ENCODE measurements around the gene CALHM5. TPM values are rescaled to one million over a fixed set of nuclear protein-coding genes. Genes with fewer than 3 reads are reported as not detected.

The CALHM5 gene
- total and polyA plus RNA-seq, 2 of the 4 experiments (the other 2 are of a cell fraction) = 3.3 to 10.8 TPM

DNA sequence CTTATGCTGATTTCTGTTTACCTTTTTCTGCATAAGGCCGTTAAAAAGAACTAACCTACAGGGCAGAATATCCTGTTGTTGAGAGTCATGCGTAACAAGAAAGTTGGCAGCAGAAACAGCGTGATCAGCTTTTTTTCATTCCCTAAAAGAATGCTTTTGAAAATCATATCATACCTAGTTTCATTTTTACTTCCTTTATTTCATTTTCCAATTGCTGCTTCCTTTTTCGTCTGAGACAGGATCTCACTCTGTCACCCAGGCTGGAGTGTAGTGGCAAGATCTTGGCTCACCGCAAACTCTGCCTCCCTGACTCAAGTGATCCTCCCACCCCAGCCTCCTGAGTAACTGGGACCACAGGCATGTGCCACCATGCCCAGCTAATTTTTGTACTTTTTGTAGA is 46.2 kb upstream of the CALHM5 start:
- H3K36me3 ChIP-seq (ENCODE audit: control insufficient read depth, insufficient read depth, low read length) = no peaks in the 10 kb centered on the region
- POLR2A ChIA-PET (ENCODE audit: unreplicated experiment) = no interaction called here

More for the DNA sequence above, 46.2 kb upstream of the CALHM5 start:
- ATAC-seq (ENCODE audit: low read depth) = no peak
- no peaks in the 10 kb centered on the region for H3K79me1 ChIP-seq (ENCODE audit: low read depth in 1 of 2, low read length in 2 of 2)
- no peaks in the 10 kb centered on the region for H4K20me1 ChIP-seq (ENCODE audit: insufficient read depth, low read length)
- no peak overlapping the region for H3K9ac ChIP-seq (ENCODE audit: low read depth, low read length)
- TF ChIP-seq FOS (IDR thresholded peaks at IDR 0.05; ENCODE audit: low read depth, low read length) (no peak), POLR2A (IDR thresholded peaks at IDR 0.05; ENCODE audit: low read depth, low read length) (no peak), NFE2L2 (IDR thresholded peaks at IDR 0.05; ENCODE audit: low read depth, low read length) (no peak), MAZ (IDR thresholded peaks at IDR 0.05; ENCODE audit: borderline replicate concordance, low read depth, low read length) (no peak), RFX5 (IDR thresholded peaks at IDR 0.05; ENCODE audit: low read depth, low read length) (no peak), RAD21 (IDR thresholded peaks at IDR 0.05; ENCODE audit: low read length) (no peak), MAFK (IDR thresholded peaks at IDR 0.05; ENCODE audit: low read depth, low read length) (no peak), BHLHE40 (IDR thresholded peaks at IDR 0.05; ENCODE audit: low read depth, low read length) (no peak), CEBPB (IDR thresholded peaks at IDR 0.05; ENCODE audit: low read depth, low read length) (no peak), RCOR1 (IDR thresholded peaks at IDR 0.05; ENCODE audit: insufficient replicate concordance, low read length) (no peak), SMC3 (IDR thresholded peaks at IDR 0.05; ENCODE audit: low read depth, low read length) (no peak), CHD1 (IDR thresholded peaks at IDR 0.05; ENCODE audit: low read depth, low read length) (no peak), MXI1 (IDR thresholded peaks at IDR 0.05; ENCODE audit: borderline replicate concordance, low read depth, low read length) (no peak)
- TF ChIP-seq, protein P1, sequence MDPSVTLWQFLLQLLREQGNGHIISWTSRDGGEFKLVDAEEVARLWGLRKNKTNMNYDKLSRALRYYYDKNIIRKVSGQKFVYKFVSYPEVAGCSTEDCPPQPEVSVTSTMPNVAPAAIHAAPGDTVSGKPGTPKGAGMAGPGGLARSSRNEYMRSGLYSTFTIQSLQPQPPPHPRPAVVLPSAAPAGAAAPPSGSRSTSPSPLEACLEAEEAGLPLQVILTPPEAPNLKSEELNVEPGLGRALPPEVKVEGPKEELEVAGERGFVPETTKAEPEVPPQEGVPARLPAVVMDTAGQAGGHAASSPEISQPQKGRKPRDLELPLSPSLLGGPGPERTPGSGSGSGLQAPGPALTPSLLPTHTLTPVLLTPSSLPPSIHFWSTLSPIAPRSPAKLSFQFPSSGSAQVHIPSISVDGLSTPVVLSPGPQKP (IDR thresholded peaks at IDR 0.05; ENCODE audit: borderline replicate concordance, low read depth, low read length) = no peak
- TF ChIP-seq, protein P2, sequence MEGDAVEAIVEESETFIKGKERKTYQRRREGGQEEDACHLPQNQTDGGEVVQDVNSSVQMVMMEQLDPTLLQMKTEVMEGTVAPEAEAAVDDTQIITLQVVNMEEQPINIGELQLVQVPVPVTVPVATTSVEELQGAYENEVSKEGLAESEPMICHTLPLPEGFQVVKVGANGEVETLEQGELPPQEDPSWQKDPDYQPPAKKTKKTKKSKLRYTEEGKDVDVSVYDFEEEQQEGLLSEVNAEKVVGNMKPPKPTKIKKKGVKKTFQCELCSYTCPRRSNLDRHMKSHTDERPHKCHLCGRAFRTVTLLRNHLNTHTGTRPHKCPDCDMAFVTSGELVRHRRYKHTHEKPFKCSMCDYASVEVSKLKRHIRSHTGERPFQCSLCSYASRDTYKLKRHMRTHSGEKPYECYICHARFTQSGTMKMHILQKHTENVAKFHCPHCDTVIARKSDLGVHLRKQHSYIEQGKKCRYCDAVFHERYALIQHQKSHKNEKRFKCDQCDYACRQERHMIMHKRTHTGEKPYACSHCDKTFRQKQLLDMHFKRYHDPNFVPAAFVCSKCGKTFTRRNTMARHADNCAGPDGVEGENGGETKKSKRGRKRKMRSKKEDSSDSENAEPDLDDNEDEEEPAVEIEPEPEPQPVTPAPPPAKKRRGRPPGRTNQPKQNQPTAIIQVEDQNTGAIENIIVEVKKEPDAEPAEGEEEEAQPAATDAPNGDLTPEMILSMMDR (conservative IDR thresholded peaks at IDR 0.05; ENCODE audit: low read depth, low read length) = no peak
- TF ChIP-seq, protein P3, sequence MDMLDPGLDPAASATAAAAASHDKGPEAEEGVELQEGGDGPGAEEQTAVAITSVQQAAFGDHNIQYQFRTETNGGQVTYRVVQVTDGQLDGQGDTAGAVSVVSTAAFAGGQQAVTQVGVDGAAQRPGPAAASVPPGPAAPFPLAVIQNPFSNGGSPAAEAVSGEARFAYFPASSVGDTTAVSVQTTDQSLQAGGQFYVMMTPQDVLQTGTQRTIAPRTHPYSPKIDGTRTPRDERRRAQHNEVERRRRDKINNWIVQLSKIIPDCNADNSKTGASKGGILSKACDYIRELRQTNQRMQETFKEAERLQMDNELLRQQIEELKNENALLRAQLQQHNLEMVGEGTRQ (IDR thresholded peaks at IDR 0.05; ENCODE audit: low read depth, low read length) = no peak
- no peak overlapping the region for H2BK5ac ChIP-seq (ENCODE audit: low read depth, low read length, poor library complexity, severe bottlenecking)
- no peak overlapping the region for H3K56ac ChIP-seq (ENCODE audit: extremely low read depth, insufficient read depth, low read length)
- DNase-seq = no peak
- H3K4me2 ChIP-seq (ENCODE audit: low read depth, low read length) = no peak overlapping the region
- no TSS peak for BruUV-seq (replicated peaks)
- 0 out of 2 replicates have a peak, but pooled peaks cover 1% of the 10 kb centered on the region for H3K9me3 ChIP-seq (ENCODE audit: control insufficient read depth, insufficient read depth, low read length)
- no peak overlapping the region for H2AFZ ChIP-seq (replicated peaks; ENCODE audit: low read length, poor library complexity)
- H2AK5ac ChIP-seq (ENCODE audit: low read depth, low read length) = no peak overlapping the region
- H2BK120ac ChIP-seq (ENCODE audit: low read depth, low read length) = no peak overlapping the region
- dilution Hi-C loops (cut with HindIII; ENCODE audit: low sequenced_read_pairs, unreplicated experiment) = no loop called here
- no peak overlapping the region for H3K4me3 ChIP-seq (ENCODE audit: insufficient read depth, low read depth, low read length)
- no peak overlapping the region for H2BK15ac ChIP-seq (ENCODE audit: low read depth, low read length)
- H4K5ac ChIP-seq (ENCODE audit: low read depth, low read length) = no peak overlapping the region
- no peak overlapping the region for H2AK9ac ChIP-seq (replicated peaks; ENCODE audit: low read depth, low read length, poor library complexity)
- H3K9me1 ChIP-seq (ENCODE audit: insufficient read depth, low read length) = no peaks in the 10 kb centered on the region
- H4K91ac ChIP-seq (ENCODE audit: insufficient read depth, low read depth, low read length) = no peak overlapping the region
- H3K14ac ChIP-seq (replicated peaks; ENCODE audit: low read depth, low read length) = no peak overlapping the region
- WGBS, 2 experiments (ENCODE audit: extremely low coverage in 2 of 2, insufficient read length in 1 of 2) = 83% methylated on average over 1 of the region's 5 CpGs; no CpG with 5 or more reads in 1 of the 2 experiments
- no peak overlapping the region for H2BK20ac ChIP-seq (ENCODE audit: low read depth, low read length)
- CTCF ChIA-PET = no interaction called here
- H3K27me3 ChIP-seq (ENCODE audit: control insufficient read depth, insufficient read depth, low read length) = peaks cover 6% of the 10 kb centered on the region
- intact Hi-C loops (cut with micrococcal nuclease) = no loop called here
- no peaks in the 10 kb centered on the region; the same call in 1 of the 2 replicates for H3K4me1 ChIP-seq (ENCODE audit: control insufficient read depth, insufficient read depth, low read length)
- H3K23ac ChIP-seq (ENCODE audit: low read depth, low read length) = no peak overlapping the region
- no peak overlapping the region for H3K27ac ChIP-seq (ENCODE audit: insufficient read depth, low read length)
- H3K4ac ChIP-seq (ENCODE audit: low read depth, low read length) = no peak overlapping the region
- no peak overlapping the region for H3K18ac ChIP-seq (ENCODE audit: low read depth, low read length)
- H4K8ac ChIP-seq (ENCODE audit: low read depth in 2 of 2, low read length in 2 of 2) = no peak overlapping the region
- in situ Hi-C loops (cut with MboI; ENCODE audit: low sequenced_read_pairs) = no loop called here
